ENCODE data around the gene SAFB. TPM values are rescaled to one million over a fixed set of nuclear protein-coding genes. Genes with fewer than 3 reads are reported as not detected.
"Not testable (repeated sequence)": the region's sequence is repeated elsewhere in the genome, so short reads cannot be mapped to it uniquely, and the experiment has no call there.

The SAFB gene
- total RNA-seq, 1 experiment from 2014 or later, result 143 TPM

GRCh38 chr19:5687360-5688198 is 64.7 kb downstream of the SAFB start:
- Histone ChIP-seq H3K4me1 (ENCODE audit: control insufficient read depth in 1 of 2, insufficient read depth in 2 of 2, low read length in 2 of 2) (peaks cover 11 to 39% of the 10 kb centered on the region in 2 experiments; a peak in 3 of 4 replicates), H3K27ac (ENCODE audit: low read depth, low read length) (peak overlapping the region; percentile 58; the same call in 1 of the 2 replicates), H3K27me3 (ENCODE audit: insufficient read depth, low read length) (no peaks in the 10 kb centered on the region), H3K4me3 (replicated peaks in 1 of 2; ENCODE audit: low read depth in 1 of 2, low read length in 2 of 2) (peak overlapping the region; percentile 11 to 57), H3K4me2 (ENCODE audit: low read length) (peak overlapping the region; percentile 84), H3K9me3 (ENCODE audit: control insufficient read depth in 1 of 2, insufficient read depth in 1 of 2, low read depth in 1 of 2, low read length in 2 of 2) (no peaks in the 10 kb centered on the region), H4K20me1 (ENCODE audit: insufficient read depth) (peaks cover 11% of the 10 kb centered on the region; the same call in 1 of the 2 replicates), H3K36me3 (ENCODE audit: control insufficient read depth in 1 of 2, insufficient read depth in 2 of 2, low read length in 2 of 2) (peaks cover 1 to 23% of the 10 kb centered on the region in 2 experiments; a peak in 2 of 4 replicates), H3K79me2 (ENCODE audit: insufficient read depth, low read length) (peaks cover 26% of the 10 kb centered on the region), H2AFZ (ENCODE audit: low read depth, low read length, poor library complexity, severe bottlenecking) (no peak overlapping the region), H3K9ac (ENCODE audit: low read length) (peak overlapping the region; percentile 67; the same call in 1 of the 2 replicates), H3K9me2 (ENCODE audit: insufficient read depth) (no peaks in the 10 kb centered on the region)
- DNase-seq (ENCODE audit: low read depth, low spot score) (no peak), ATAC-seq (no peak)
- TF ChIP-seq CTCF (IDR thresholded peaks at IDR 0.05 in 2 of 3, conservative IDR thresholded peaks at IDR 0.05 in 1 of 3; ENCODE audit: borderline replicate concordance in 1 of 3, insufficient read depth in 1 of 3, low read depth in 2 of 3, low read length in 2 of 3) (0 out of 6 replicates have a peak, but pooled peaks of 1 of the 3 experiments have one; percentile 1), ELF1 (IDR thresholded peaks at IDR 0.05; ENCODE audit: borderline replicate concordance, low read depth) (no peak)
- CTCF ChIA-PET, result interaction anchor here (0.7 to 1.6 kb wide), 14 partner anchors 12 to 1684 kb away, joined by 3 to 10 read pairs (median 4); partner anchors contain the start of genes DUS3L and FUT6
- RAD21 ChIA-PET (ENCODE audit: low non-redundant PET in 1 of 2, low total read pairs in 2 of 2, uncharacterized antibody in 2 of 2, unreplicated experiment in 2 of 2), result interaction anchor here in 1 of 2 experiments (0.7 to 1.0 kb wide), 2 partner anchors 30 to 116 kb away, joined by 3 to 4 read pairs; no protein-coding TSS in a partner anchor
- POLR2A ChIA-PET, result interaction anchor here (1.0 to 1.6 kb wide), 5 partner anchors 31 to 140 kb away, joined by 3 to 5 read pairs (median 4); partner anchors contain the start of genes CATSPERD, LONP1, SAFB and SAFB2
- intact Hi-C loops (cut with micrococcal nuclease), result loop anchor here (5.0 kb wide), 2 partner anchors 140 to 640 kb away; no protein-coding TSS in a partner anchor
- BruUV-seq (replicated peaks), result no TSS peak

GRCh38 chr19:5688262-5688881 is 65.5 kb downstream of the SAFB start:
- H3K27me3 ChIP-seq (ENCODE audit: insufficient read depth, low read length); DNase-seq (ENCODE audit: low read depth, low spot score); H2AFZ ChIP-seq (ENCODE audit: low read depth, low read length, poor library complexity, severe bottlenecking); BruUV-seq (replicated peaks); H3K9me3 ChIP-seq (ENCODE audit: control insufficient read depth in 1 of 2, insufficient read depth in 1 of 2, low read depth in 1 of 2, low read length in 2 of 2); H3K4me2 ChIP-seq (ENCODE audit: low read length); H3K4me3 ChIP-seq (replicated peaks in 1 of 2; ENCODE audit: low read depth in 1 of 2, low read length in 2 of 2); RAD21 ChIA-PET (ENCODE audit: low non-redundant PET in 1 of 2, low total read pairs in 2 of 2, uncharacterized antibody in 2 of 2, unreplicated experiment in 2 of 2); H3K27ac ChIP-seq (ENCODE audit: low read depth, low read length); ATAC-seq; H3K9ac ChIP-seq (ENCODE audit: low read length); H3K9me2 ChIP-seq (ENCODE audit: insufficient read depth): not testable (repeated sequence)
- Histone ChIP-seq H3K4me1 (ENCODE audit: control insufficient read depth in 1 of 2, insufficient read depth in 2 of 2, low read length in 2 of 2) (peaks cover 11 to 47% of the 10 kb centered on the region in 2 experiments; a peak in 3 of 4 replicates), H4K20me1 (ENCODE audit: insufficient read depth) (peaks cover 17% of the 10 kb centered on the region; the same call in 1 of the 2 replicates), H3K79me2 (ENCODE audit: insufficient read depth, low read length) (peaks cover 34% of the 10 kb centered on the region), H3K36me3 (ENCODE audit: control insufficient read depth in 1 of 2, insufficient read depth in 2 of 2, low read length in 2 of 2) (peaks cover 8 to 31% of the 10 kb centered on the region in 2 experiments; a peak in 2 of 4 replicates)
- intact Hi-C loops (cut with micrococcal nuclease), result loop anchor here (5.0 kb wide), 2 partner anchors 141 to 641 kb away; no protein-coding TSS in a partner anchor
- ChIA-PET CTCF (interaction anchor here (0.8 to 1.7 kb wide), 4 partner anchors 17 to 140 kb away, joined by 3 to 9 read pairs (median 5); partner anchors contain the start of genes CATSPERD and LONP1), POLR2A (interaction anchor here (1.8 to 2.0 kb wide), 2 partner anchors 31 to 116 kb away, joined by 7 to 31 read pairs; partner anchors contain the start of genes CATSPERD, LONP1 and NRTN)
